AG04450 (cell line): ENCODE data around the gene MAP2K3. TPM values are rescaled to one million over a fixed set of nuclear protein-coding genes. Genes with fewer than 3 reads are reported as not detected.

ENCODE experiments used
- CTCF ChIA-PET: fragments of 300-600, 350-600 bp; formaldehyde crosslinking; extraction: SDS; loops from one replicate; lab custom pipeline; 2022; ENCODE audit warnings: antibody characterized with exemption, inconsistent platforms; lab: Charles Lee
- POLR2A ChIA-PET: fragments of 350-600 bp; formaldehyde crosslinking; extraction: SDS; loops from one replicate; lab custom pipeline; 2021; ENCODE audit warnings: antibody characterized with exemption, inconsistent platforms; lab: Yijun Ruan, JAX
- DNase-seq: peaks from one replicate; pipeline ENCODE4 v3.0.0-alpha.2; 2011; ENCODE audit warnings: low read depth, low spot score
- H3K27ac ChIP-seq: one replicate; pipeline ENCODE4 v1.5.1; 2012; ENCODE audit warnings: low read depth, low read length, control low read depth
- H3K27me3 ChIP-seq: one replicate; pipeline ENCODE4 v1.6.0; 2012; ENCODE audit warnings: low read length; ENCODE audit not compliant: control insufficient read depth, insufficient read depth
- H3K4me3 ChIP-seq: 2 replicates; pipeline ENCODE4 v1.5.1; 2011; ENCODE audit warnings: mild to moderate bottlenecking, low read depth, low read length, control low read depth
- H3K9me3 ChIP-seq: 2 replicates; pipeline ENCODE4 v1.5.1; 2012; ENCODE audit warnings: low read length; ENCODE audit not compliant: control insufficient read depth, insufficient read depth
- CTCF ChIP-seq: IDR thresholded peaks from 2 replicates; pipeline ENCODE4 v1.5.1; 2011; ENCODE audit warnings: low read depth, low read length, control low read depth, inconsistent platforms
- polyA plus RNA-seq: library from polyadenylated mRNA; depleted of rRNA; stranded (reverse); fragments of >200 nt; gene quantifications from 2 replicates; pipeline ENCODE4 v1.2.3, GENCODE V29; 2011

MAP2K3 gene
- polyA plus RNA-seq, 1 experiment, result 13.7 TPM

GRCh38 chr17:21292867-21293830 is 8.6 kb downstream of the MAP2K3 start:
- no peak for TF ChIP-seq CTCF
- no peak for DNase-seq
- ChIA-PET POLR2A (interaction anchor here (0.7 kb wide), 1 partner anchor 162 kb away, joined by 3 read pairs; no protein-coding TSS in a partner anchor), CTCF (no interaction called here)
- no peaks in the 10 kb centered on the region for H3K27me3 ChIP-seq
- no peak overlapping the region for H3K27ac ChIP-seq
- no peak overlapping the region for H3K4me3 ChIP-seq
- H3K9me3 ChIP-seq, result peaks cover 68% of the 10 kb centered on the region

GRCh38 chr17:21293831-21294210 is 9.3 kb downstream of the MAP2K3 start:
- no peak overlapping the region for H3K4me3 ChIP-seq
- no peak for TF ChIP-seq CTCF
- no peak for DNase-seq
- H3K27ac ChIP-seq, result no peak overlapping the region
- peaks cover 75% of the 10 kb centered on the region for H3K9me3 ChIP-seq
- ChIA-PET POLR2A (no interaction called here), CTCF (no interaction called here)
- H3K27me3 ChIP-seq, result no peaks in the 10 kb centered on the region

- ChIA-PET POLR2A (no interaction called here), CTCF (no interaction called here)
- H3K27ac ChIP-seq, result no peak overlapping the region
Observed at GRCh38 chr17:21294321-21295035, 10.0 kb downstream of the MAP2K3 start.

GRCh38 chr17:21295036-21295952 is 10.8 kb downstream of the MAP2K3 start:
- DNase-seq, result no peak
- H3K27me3 ChIP-seq, result no peaks in the 10 kb centered on the region
- ChIA-PET POLR2A (interaction anchor here (0.8 kb wide), 1 partner anchor 9 kb away, joined by 4 read pairs; no protein-coding TSS in a partner anchor), CTCF (interaction anchor here (1.2 kb wide), 1 partner anchor 217 kb away, joined by 3 read pairs; no protein-coding TSS in a partner anchor)
- no peak for TF ChIP-seq CTCF
- H3K27ac ChIP-seq, result no peak overlapping the region
- no peak overlapping the region for H3K4me3 ChIP-seq
- peaks cover 79% of the 10 kb centered on the region for H3K9me3 ChIP-seq

More at GRCh38 chr17:21294321-21295035, 10.0 kb downstream of the MAP2K3 start:
- TF ChIP-seq CTCF, result no peak
- Histone ChIP-seq H3K4me3 (no peak overlapping the region), H3K27me3 (no peaks in the 10 kb centered on the region), H3K9me3 (peaks cover 79% of the 10 kb centered on the region)
- DNase-seq, result no peak
